GM21723 (cell line): ENCODE data around the gene ADGRA3.

Experiments used
- ATAC-seq: cut with Tn5 transposase; IDR thresholded peaks from one replicate; pipeline ENCODE4 v1.9.1; 2021; ENCODE audit warnings: mild to moderate bottlenecking, moderate library complexity; ENCODE audit not compliant: unreplicated experiment

The ADGRA3 gene

DNA sequence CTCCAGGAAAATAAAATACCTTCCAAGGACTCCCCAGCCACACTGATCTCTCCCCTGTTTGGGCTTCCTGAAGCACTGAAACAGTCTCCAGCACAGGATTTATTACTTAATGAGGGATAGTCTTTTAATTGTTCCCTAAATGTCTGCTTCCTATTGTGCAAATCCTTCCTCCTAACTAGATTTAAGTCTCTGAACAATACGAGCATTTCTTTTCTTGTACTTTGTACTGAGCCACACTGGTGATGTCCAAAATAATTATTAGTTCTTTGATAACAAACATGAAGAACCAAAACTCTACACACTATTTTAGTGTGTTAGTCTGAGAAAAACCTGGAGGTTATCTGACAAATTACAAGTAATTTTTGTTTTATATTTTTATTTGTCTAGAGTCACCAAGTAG, 5.1 kb downstream of the ADGRA3 start:
- ATAC-seq, result no peak

DNA sequence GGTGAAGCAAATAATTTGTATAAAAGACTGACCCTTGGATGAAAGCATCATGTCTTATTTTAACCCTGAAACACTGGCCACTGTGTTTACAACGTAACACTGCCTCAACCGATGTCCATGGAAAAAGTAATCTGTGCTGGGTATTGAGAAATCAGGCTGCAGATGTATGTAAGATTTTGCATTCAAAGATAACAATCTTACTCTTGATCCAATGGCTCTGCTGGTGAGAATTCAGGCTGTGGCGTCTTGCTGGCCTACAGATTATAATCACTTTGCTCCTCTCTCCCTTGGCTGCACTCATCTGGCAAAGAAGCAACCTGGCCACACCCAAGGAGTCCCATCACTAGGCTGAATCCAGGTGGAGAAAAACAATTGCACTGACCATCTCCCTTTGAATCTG, 7.5 kb downstream of the ADGRA3 start:
- no peak for ATAC-seq

DNA sequence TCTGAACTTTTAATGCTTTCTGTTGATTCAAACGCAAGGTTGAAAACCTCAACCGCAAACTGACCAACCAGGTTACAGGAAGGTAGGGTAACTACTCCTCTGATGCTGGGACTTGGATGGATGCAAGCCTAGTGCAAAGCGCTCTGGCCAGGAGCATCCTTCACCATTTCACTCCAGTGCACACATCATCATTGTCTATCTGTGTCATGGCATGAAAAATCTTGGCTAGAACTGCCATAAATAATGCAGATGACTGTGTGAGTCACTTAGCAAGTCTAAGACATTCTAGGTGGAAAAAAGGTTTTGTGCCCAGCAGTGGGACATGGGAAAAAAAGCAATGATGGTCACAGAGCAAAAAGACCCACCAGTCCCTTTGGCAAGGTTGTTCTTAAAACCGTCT, 10.9 kb downstream of the ADGRA3 start:
- no peak for ATAC-seq

DNA sequence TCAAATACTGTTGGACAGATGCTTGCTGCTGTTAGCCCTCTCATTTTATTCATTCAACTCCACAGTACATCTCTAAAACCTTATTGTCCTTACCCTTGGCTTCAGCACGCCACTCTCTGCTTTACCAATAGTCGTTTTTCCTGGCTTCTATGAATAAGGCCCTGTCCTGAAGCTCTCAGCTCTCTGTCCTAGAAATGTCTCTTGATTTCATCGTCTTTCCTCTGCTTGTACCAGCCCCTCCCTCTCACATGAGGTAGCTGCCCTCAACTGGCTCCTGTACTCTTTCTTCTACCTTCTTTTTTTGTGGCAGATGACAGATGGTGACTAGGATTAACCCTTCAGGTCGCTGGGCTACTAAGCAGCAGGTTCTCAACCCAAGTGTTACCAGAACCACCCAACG, 11.4 kb downstream of the ADGRA3 start:
- no peak for ATAC-seq

DNA sequence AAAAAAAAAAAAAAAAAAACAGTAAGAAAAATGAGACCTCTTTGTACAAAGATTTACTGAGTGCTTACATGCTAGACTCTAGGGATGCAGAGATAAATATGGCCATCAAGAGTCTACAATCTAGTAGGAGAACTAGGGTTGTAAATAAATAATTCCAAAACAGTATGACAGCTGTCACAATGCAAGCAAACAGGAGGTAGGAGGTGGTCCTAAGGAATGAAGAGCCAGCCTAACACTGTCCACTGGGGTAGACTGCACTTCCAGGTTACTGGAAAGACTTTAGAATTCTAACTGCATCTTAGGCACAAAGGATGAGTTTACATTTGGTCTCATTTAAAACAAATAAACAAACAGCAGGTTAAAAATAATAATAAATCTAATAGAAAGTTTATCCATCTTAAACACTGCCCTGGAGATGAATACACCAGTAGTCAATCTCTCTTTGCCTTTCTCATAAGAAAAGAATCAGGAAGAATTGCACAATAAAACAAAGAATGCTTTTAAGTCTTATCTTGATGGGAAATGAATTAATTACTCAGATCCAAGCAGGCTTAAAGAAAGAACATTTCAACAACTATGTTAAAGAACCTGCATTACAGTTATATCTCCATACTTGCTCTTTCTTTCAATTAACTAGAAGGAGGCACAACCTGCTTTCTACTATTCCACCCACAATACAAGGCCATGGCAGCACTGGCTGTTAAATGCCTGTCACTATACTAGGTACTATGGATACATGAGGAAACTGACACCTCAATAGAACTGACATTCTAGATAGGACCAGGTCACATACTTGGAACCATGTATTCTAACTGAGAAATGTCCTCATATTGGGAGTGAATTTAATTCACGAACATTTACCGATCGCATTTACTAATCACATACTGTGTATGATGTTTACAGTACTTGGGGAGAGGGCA, 12.7 kb downstream of the ADGRA3 start:
- no peak for ATAC-seq

DNA sequence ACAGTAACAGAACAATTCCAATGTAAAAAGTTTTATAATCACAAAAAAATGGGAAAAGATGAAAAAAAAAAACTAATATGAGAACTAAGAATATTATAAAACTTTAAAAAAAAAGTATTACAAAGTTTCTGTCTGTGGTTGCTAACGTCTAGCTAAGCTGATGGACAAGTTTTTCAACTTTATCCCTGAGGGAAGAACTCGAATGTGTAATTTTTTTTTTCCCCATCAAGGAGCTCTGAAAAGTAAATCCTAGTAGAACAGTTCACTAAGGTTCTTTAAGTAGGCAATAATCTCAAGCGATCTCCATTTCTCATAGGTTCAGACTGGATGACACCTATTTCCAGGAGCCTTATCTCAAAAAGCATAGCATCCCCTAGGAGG, 14.2 kb downstream of the ADGRA3 start:
- ATAC-seq, result no peak

DNA sequence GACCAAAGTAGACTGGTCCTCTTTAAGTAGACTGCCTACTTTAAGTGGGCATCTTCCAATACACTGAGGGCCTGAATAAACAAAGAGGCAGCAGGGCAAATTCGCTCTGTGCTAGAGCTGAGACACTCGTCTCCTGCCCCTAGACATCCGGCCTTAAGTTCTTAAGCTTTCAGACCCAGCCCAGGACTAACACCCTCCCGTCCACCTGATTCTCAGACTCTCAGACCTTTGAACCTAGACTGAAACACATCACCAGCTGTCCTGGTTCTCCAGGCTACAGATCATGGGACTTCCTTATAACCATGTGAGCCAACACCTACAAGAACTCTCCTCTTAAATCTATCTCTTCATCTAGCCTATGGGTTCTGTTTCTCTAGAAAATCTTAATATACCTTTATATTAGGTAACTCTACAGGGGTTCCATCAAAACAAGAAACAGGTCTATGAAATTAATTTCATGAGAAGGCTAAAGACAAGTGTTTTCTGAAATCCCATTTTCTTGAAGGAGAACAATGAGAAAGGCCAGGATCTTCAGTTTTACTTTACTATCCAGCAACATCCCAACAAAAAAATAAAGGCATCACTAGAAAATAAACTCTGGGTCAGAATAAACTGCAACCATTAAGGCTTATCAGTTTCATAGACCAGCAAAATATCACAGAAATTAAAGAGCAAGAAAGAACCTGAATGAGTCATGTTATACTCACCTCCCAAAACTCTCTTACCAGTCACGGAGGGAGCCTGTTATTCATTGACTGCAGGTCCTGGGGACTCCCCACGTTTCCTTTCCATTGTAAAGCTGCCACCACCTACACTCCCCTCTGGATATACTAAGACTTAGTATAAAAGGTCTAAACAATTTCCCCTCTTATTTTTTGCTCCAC, 14.8 kb downstream of the ADGRA3 start:
- no peak for ATAC-seq

DNA sequence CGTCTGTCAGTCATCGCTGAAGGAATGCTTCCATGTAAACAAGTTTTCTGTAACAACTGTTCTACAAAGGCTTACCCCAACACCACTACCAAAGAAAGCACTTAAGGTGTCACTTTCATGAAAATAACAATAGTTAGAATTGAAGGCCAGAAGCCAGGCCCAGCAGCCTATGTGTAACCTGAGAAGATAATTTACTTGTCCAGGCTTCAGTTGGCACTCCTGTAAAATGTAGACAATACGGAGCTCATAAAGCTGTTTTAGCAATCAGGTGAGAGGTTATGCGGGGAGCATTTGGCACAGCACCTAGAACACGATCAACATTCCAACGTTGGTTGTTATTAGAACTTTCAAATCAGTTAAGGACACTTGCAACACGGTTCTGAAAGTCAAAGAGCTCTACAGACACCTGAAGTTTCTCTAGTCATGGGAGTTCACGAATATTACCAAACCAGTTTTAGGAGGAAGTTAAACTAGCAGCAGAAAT, 15.7 kb downstream of the ADGRA3 start:
- ATAC-seq, result no peak

DNA sequence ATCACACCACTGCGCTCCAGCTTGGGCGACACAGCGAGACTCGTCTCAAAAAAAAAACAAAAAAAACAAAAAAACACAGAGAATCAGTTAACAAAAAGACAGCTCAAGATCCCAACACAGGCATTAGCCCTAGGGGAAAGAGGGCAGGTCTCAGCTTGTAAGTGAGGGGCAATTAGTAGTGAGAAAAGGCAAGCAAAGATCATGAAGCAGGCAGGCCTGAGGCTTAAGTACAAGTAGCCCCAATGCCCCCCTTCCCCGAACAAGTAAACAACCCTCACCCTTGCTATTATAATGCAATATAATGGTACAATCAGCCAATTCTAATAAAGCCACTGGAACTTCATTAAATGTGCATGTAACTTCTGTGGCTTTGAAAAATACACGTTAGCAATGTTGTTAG, 17.0 kb downstream of the ADGRA3 start:
- no peak for ATAC-seq

DNA sequence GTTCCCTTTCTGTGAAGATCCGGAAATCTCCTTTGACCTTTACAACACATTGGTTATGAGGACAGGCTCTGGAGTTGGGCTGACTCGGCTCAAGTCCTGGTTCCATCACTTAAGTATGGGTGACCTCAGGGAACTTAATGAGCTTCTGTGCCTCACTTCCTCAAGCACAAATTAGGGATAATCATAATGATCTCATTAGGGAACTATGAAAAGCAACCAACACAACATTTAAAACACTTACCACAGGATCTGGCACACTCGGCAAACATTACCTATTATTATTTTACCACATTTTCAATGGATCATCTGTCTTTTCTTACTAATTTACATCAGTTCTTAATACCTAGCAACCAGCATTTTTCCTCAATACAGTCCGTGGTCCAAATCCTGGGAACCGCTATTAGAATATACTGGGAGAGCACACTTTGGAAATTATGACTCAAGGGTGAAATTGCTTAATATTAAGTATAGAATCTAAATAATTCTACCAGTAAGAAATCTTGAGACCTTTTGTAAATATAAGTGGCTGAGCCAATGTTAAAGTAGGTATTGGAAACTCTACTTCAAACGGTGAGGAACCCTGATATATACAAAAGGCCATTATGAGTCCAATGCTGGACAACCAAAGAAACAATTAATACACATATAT, 19.6 kb downstream of the ADGRA3 start:
- ATAC-seq, result no peak

DNA sequence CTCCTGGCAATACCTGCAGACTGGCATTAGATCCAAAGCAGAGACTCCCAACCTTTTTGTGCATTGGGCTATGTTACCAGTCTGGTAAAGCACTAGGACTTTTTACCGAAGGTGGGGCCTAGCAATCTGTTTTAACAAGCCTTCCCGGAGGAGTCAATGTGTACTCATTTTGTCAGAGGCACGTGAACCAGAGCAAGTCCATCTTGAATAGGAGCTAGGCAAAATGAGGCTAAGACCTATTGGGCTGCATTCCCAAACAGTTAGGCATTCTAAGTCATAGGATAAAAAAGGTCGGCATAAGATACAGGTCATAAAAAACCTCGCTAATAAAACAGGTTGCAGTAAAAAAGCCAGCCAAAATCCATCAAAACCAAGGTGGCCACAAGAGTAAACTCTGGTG, 22.3 kb downstream of the ADGRA3 start:
- ATAC-seq, result no peak

DNA sequence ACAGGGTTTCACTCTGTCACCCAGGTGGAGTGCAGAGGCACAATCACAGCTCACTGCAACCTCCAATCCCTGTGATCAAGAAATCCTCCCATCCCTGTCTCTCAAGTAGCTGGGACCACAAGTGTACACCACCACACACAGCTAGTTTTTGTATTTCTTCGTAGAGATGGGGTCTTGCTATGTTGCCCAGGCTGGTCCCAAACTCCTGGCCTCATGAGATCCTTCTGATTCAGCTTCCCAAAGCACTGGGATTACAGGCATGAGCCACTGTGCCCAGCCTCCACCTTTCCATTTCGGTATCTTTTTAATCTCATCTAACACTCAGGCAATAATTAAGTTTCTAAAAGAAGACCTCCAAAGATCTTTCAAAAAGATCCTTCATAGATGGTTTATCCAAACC, 22.9 kb downstream of the ADGRA3 start:
- no peak for ATAC-seq

DNA sequence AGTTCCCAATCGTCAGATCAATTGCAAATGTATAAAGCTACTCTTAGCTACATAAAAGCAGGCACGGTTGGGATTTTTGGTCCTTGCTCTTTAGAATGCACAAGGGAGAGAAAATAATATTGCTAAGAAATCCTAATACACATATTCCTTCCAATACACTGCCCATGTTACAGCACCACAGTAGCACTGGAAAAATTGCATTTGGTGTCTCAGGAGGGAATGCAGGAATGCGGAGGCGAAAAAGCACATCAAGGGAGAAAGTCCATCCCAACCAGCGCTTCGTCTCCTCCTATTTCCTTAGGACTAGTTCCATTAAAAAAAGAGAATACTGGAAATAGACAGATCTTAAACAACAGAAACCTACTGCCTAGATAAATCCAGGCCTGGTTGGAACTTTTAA, 23.9 kb downstream of the ADGRA3 start:
- ATAC-seq, result no peak

DNA sequence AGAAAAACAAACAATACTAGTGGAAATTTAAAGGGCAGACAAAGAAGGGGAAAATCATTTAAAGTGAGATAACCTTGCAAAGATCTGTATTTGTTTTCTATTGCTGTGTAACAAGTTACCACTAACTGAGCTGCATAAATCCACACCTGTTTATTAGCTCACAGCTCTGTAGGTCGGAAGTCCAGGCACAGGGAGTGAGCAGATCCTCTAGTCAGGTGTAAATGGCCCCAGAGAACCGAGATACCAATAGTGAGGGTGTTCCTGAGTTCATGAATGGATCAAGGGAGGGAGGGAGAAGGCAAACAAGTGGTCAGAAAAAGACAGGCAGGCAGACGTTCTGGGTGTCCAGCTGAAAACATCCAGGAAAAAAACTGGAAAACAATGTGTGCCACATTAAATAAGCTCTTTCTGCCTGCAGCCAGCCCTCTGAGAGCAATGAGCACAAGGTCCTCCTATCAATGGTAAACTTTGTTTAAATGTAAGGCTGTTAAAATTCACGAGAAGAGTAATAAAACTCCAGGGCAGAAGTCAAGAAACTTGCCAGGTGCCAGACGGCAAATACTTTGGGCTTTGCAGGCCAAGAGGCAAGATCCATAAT, 25.0 kb downstream of the ADGRA3 start:
- ATAC-seq, result no peak

DNA sequence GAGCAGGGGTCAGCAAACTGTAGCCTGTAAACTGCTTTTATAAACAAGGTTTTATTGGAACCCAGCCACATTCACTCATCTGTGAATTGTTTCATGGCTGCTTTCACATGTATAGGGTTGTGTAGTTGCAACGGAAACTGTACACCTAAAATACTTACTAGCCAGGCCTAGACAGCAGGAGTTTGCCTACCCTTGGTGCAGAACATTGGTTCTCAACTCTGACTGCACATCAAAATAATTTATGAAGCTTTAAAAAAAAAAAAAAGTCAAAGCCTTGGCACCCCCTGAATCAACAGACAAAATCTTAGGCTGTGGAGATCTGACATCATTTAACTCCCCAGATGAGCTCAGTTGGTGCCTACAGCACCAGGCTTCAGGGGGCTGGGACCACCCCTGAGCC, 27.8 kb downstream of the ADGRA3 start:
- no peak for ATAC-seq

DNA sequence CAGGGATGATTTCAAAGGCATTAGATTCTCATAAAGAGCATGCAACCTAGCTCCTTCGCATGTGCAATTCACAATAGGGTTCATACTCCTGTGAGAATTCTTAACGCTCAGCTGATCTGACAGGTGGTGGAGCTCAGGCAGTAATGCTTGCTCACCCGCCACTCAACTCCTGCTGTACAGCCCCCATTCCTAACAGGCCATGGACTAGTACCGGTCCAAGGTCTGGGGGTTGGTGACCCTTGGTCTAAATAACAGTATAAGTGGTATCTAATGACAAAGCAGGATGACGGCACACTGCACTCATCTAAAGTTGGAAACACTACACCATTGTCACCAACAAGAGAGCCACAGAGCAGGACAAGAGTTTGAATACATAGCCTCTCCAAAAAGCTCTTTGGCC, 28.5 kb downstream of the ADGRA3 start:
- ATAC-seq, result no peak

DNA sequence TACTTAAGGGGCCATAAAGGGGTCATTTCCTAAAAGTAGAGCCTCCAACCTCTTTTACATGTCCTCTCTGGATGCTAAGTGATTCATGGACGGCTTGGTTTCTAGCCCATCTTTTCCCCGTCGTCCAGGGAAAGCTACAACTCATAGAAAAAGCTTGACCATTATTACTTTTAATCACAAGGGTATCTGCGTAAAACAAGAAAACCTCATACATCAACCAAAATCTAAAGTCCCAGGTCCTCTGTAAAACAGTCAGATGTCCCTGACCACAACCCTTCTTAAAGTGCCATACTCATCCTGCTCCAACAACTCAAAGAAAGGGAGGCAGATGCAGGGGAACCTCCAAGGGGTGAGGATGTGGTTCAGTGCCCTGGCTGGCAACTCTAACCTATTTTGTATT, 29.6 kb downstream of the ADGRA3 start:
- no peak for ATAC-seq

DNA sequence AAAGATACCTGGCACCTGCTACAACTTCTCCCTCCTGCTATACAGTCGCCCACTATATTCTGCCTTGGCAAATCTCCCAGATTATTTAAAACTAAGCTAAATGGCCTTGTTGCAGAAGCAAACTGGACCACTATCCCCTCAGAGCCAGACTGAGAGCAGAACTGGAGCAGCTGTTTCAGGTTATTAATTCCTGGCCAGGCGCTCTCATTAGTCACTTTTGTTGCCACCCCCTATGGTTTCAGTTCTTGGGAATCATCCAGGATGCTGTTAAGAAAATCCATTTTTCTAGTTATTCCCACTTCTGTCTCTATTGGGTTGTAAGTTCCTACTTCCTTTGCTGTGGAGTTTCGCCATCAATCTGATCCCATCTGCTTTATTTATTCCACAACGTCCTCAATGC, 30.1 kb downstream of the ADGRA3 start:
- ATAC-seq, result no peak

DNA sequence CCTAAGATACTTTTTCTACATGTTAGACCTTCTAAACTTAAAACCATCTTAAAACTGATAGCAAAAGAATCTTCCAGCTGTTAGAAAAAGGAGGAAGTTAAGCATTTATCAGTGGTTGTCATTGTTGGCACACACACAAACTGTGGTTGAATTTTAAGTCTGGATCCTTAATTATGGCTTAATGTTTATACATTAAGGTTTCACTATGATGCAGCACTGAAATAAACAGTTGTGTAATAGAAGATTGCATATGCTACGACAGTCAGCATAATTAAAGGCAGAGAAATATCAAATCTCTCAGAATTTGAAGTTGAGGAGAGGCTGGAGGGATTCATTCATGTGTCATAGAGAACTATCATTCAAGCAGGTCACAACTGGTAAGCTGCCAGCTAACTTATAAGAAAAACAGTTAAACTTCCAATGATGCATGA, 32.3 kb downstream of the ADGRA3 start:
- ATAC-seq, result no peak

DNA sequence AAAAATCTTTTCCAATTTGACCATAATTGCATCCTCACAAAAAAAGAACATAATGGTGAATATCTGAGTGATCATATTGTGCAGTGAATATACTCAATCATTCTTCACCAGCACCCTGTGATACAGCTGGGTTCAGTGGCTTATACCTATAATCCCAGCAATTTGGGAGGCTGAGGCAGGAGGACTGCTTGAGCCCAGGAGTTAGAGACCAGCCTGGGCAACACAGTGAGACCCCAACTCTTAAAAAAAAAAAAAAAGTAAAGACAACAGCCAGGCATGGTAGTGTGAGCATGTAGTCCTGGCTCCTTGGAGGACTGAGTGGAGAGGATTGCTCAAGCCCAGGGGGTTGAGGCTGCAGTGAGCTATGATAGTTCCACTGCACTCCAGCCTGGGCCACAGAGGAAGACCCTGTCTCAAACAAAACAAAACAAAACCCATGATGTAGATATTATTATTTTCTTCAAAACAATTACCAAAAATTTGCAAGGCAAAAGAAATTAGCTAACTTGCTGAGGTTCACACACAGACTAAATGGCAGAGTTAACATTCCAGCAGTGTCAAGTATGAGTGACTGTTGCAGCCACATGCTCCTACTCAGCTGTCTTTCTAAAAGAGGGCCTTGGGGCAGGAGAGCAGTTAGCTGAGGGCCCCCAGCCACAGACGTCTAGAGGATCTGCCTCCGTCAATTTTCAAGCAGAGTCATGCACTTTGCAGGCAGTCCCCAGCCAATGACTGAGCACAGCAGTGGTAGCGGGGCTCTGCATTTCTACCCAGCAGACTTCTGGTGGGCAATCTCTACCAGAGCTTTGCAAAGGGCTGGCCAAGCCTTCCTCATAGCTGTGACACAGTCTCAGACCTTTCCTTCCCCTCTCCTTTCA, 33.4 kb downstream of the ADGRA3 start:
- ATAC-seq, result no peak
